GM06990 (cell line): Measurements from ENCODE around the gene SCN1B.

ENCODE experiments used
- DNase-seq: peaks from one replicate; pipeline ENCODE4 v3.0.0-alpha.2; 2011; ENCODE audit not compliant: insufficient read length; ENCODE audit errors: extremely low read depth
- H3K27me3 ChIP-seq: replicated peaks from 2 replicates; pipeline ENCODE4 v1.6.0; 2011; ENCODE audit warnings: low read length; ENCODE audit not compliant: control insufficient read depth, insufficient read depth
- H3K36me3 ChIP-seq: 2 replicates; pipeline ENCODE4 v1.5.1; 2011; ENCODE audit warnings: low read length; ENCODE audit not compliant: control insufficient read depth, insufficient read depth
- H3K4me3 ChIP-seq: replicated peaks from 2 replicates; pipeline ENCODE4 v1.5.1; 2011; ENCODE audit warnings: low read depth, mild to moderate bottlenecking, control low read depth, low read length
- CTCF ChIP-seq: IDR thresholded peaks from 2 replicates; pipeline ENCODE4 v1.5.1; 2011; ENCODE audit warnings: low read length, control low read depth, mild to moderate bottlenecking, inconsistent platforms; ENCODE audit not compliant: insufficient read depth, poor library complexity, severe bottlenecking

SCN1B gene

GRCh38 chr19:34999498-35000337 is 30.6 kb upstream of the SCN1B start, which contains the start of gene GRAMD1A:
Gene GRAMD1A (plus strand): TSS chr19:35000323. CDS start chr19:35000479, 156 bp downstream.
- DNase-seq: peak; percentile 85
- Histone ChIP-seq H3K27me3 (no peaks in the 10 kb centered on the region), H3K36me3 (peaks cover 8% of the 10 kb centered on the region), H3K4me3 (peak within 1 kb of the TSS; percentile 84)
- no peak for TF ChIP-seq CTCF

- peaks cover 8% of the 10 kb centered on the region for H3K36me3 ChIP-seq
- no peaks in the 10 kb centered on the region for H3K27me3 ChIP-seq
- no peak for DNase-seq
- H3K4me3 ChIP-seq: peak overlapping the region; percentile 84
- no peak for TF ChIP-seq CTCF
Observed at GRCh38 chr19:35000338-35000646, 30.0 kb upstream of the SCN1B start.

- no peak for TF ChIP-seq CTCF
- DNase-seq: peak; percentile 52
Observed at GRCh38 chr19:35000647-35001501, 29.4 kb upstream of the SCN1B start.

GRCh38 chr19:35002037-35002535 is 28.2 kb upstream of the SCN1B start:
- Histone ChIP-seq H3K4me3 (peak overlapping the region; percentile 31), H3K27me3 (no peaks in the 10 kb centered on the region), H3K36me3 (peaks cover 15% of the 10 kb centered on the region)
- TF ChIP-seq CTCF: no peak
- DNase-seq: no peak

More at GRCh38 chr19:35000647-35001501, 29.4 kb upstream of the SCN1B start:
- H3K36me3 ChIP-seq: peaks cover 10% of the 10 kb centered on the region
- no peaks in the 10 kb centered on the region for H3K27me3 ChIP-seq
- peak overlapping the region; percentile 84 for H3K4me3 ChIP-seq

GRCh38 chr19:35004517-35005255 is 25.6 kb upstream of the SCN1B start:
- Histone ChIP-seq H3K27me3 (no peaks in the 10 kb centered on the region), H3K36me3 (peaks cover 21% of the 10 kb centered on the region), H3K4me3 (no peak overlapping the region)
- no peak for TF ChIP-seq CTCF
- DNase-seq: no peak
